K562 (cell line): Measurements from ENCODE around the gene RHAG. TPM values are rescaled to one million over a fixed set of nuclear protein-coding genes. Genes with fewer than 3 reads are reported as not detected.

Experiments used
- ARID4B ChIP-seq: sonication (generic); formaldehyde crosslinking; IDR thresholded peaks from 2 replicates; pipeline ENCODE4 v1.8.0; 2022; ENCODE audit warnings: mild to moderate bottlenecking, missing genetic modification reagents
- CREB3 ChIP-seq: fragments of 450-650 bp; conservative IDR thresholded peaks from 2 replicates; pipeline ENCODE4 v1.6.1; 2016; ENCODE audit warnings: missing genetic modification characterization, low read depth, mild to moderate bottlenecking, missing compliant biosample characterization, moderate library complexity
- CREBBP ChIP-seq: IDR thresholded peaks from one replicate; pipeline ENCODE4 v1.6.1; 2012; ENCODE audit warnings: low read depth, mild to moderate bottlenecking, control low read depth, inconsistent platforms, low read length
- HMG20A ChIP-seq: fragments of 450-650 bp; formaldehyde crosslinking; conservative IDR thresholded peaks from 2 replicates; pipeline ENCODE4 v1.4.0; 2020; ENCODE audit warnings: mild to moderate bottlenecking, mixed read lengths
- MAFK ChIP-seq: IDR thresholded peaks from 2 replicates; pipeline ENCODE4 v1.6.1; 2011; ENCODE audit warnings: low read length, improper control_type of control experiment
- NCOA1 ChIP-seq: fragments of 450-650 bp; IDR thresholded peaks from 2 replicates; pipeline ENCODE4 v1.6.1; 2016; ENCODE audit warnings: low read depth
- NFATC3 ChIP-seq: fragments of 450-650 bp; IDR thresholded peaks from 2 replicates; pipeline ENCODE4 v1.6.1; 2017; ENCODE audit warnings: mild to moderate bottlenecking
- NKRF ChIP-seq: fragments of 450-650 bp; IDR thresholded peaks from 2 replicates; pipeline ENCODE4 v1.6.1; 2016; ENCODE audit warnings: borderline replicate concordance
- RB1 ChIP-seq: fragments of 450-650 bp; IDR thresholded peaks from 2 replicates; pipeline ENCODE4 v1.6.1; 2017; ENCODE audit warnings: low read depth, mild to moderate bottlenecking
- SOX6 ChIP-seq: fragments of 450-650 bp; IDR thresholded peaks from 2 replicates; pipeline ENCODE4 v1.6.1; 2014; ENCODE audit warnings: mild to moderate bottlenecking
- U2AF1 ChIP-seq: fragments of 200-400 bp; formaldehyde crosslinking; optimal IDR thresholded peaks from 2 replicates; pipeline ENCODE3; 2017; ENCODE audit warnings: mild to moderate bottlenecking, low read depth, low read length, moderate library complexity
- ZFP91 ChIP-seq: sonication (generic); formaldehyde crosslinking; IDR thresholded peaks from 2 replicates; pipeline ENCODE4 v1.8.0; 2022; ENCODE audit warnings: mild to moderate bottlenecking, missing genetic modification reagents
- ZNF175 ChIP-seq: fragments of 200-800 bp; sonication (Bioruptor generic); IDR thresholded peaks from 2 replicates; pipeline ENCODE4 v1.6.1; 2016; ENCODE audit warnings: low read depth, mild to moderate bottlenecking, missing genetic modification characterization, missing compliant biosample characterization
- ZNF384 ChIP-seq: IDR thresholded peaks from 2 replicates; pipeline ENCODE4 v1.6.1; 2012; ENCODE audit warnings: low read depth, low read length, improper control_type of control experiment
- polyA plus RNA-seq, 8 experiments: library from polyadenylated mRNA; depleted of rRNA in 4 of 8; stranded (reverse) in 5 of 8; unstranded in 3 of 8; fragments of >200 nt; fragmentation: Nextera tagmentation in 2 of 8; fragmentation: Illumina TruSeq in 1 of 8; extraction: Ambion mirVana in 2 of 8; extraction: Trizol in 1 of 8; gene quantifications; 2 replicates each; pipeline versions ENCODE4 v1.2.1 to v1.2.3, GENCODE V29; 2011 to 2014; ENCODE audit warnings: inconsistent platforms in 1 of 8, missing spikeins in 1 of 8
- total RNA-seq, 7 experiments: library from RNA; depleted of rRNA in 6 of 7; stranded (reverse); fragments of >200 nt in 6 of 7; fragmentation: Illumina TruSeq in 2 of 7; extraction: Trizol in 2 of 7; gene quantifications; 2 replicates each; pipeline versions ENCODE4 v1.2.1 to v1.2.3, GENCODE V29; 2011 to 2021; ENCODE audit warnings: low replicate concordance in 1 of 7
- TF ChIP-seq, protein P1 (sequence below): fragments of 250-450 bp; sonication (Bioruptor Pico); IDR thresholded peaks from 2 replicates; pipeline ENCODE4 v1.5.1; 2021; ENCODE audit warnings: mild to moderate bottlenecking

RHAG gene
- total and polyA plus RNA-seq, 9 of the 15 experiments (the other 6 are each of a cell fraction or from before 2014, with no cell fraction given): 290 to 1,202 (median 505) TPM

DNA sequence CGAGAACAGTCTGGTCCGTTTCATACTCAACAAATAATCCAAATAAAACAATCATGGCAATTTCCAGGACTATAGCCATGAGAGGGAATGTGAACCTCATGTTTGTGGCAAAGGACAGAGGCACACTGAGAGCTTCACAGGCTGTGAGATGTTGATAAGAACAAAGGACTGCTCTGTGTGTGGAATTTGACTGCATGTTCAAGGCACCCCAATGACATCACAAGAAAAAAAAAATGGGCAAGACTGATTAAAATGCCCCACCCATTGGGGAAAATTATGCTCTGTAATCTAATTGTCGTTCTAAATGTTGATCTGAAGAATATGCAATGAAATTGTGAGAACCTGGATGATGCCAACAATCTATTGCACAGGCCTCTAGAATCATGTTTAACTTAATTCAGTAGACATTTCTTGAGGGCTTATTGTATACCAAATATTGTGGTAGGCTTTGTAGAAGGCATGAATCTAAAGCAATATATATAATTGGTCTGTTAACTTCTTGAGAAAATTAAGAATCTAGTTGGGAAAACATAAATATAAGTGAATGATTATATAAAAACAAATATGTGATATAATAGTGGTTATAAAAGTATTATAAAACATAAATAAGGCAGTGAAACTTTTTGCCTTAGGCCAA lies at the start of gene RHAG (continued):
- TF ChIP-seq NKRF: no peak
- TF ChIP-seq ZFP91 (CRISPR knock-in tag): no peak
- no peak for TF ChIP-seq MAFK
- no peak for TF ChIP-seq NFATC3
- TF ChIP-seq ARID4B (CRISPR knock-in tag): no peak
- no peak for TF ChIP-seq U2AF1
- 0 out of 2 replicates have a peak, but pooled peaks have one; percentile 39 for TF ChIP-seq CREB3 (tag)
- peak; percentile 87 for TF ChIP-seq SOX6
- no peak for TF ChIP-seq CREBBP
- peak; percentile 58; the same call in 1 of the 2 replicates for TF ChIP-seq NCOA1
- TF ChIP-seq ZNF384: peak; percentile 99
- TF ChIP-seq, protein P1, sequence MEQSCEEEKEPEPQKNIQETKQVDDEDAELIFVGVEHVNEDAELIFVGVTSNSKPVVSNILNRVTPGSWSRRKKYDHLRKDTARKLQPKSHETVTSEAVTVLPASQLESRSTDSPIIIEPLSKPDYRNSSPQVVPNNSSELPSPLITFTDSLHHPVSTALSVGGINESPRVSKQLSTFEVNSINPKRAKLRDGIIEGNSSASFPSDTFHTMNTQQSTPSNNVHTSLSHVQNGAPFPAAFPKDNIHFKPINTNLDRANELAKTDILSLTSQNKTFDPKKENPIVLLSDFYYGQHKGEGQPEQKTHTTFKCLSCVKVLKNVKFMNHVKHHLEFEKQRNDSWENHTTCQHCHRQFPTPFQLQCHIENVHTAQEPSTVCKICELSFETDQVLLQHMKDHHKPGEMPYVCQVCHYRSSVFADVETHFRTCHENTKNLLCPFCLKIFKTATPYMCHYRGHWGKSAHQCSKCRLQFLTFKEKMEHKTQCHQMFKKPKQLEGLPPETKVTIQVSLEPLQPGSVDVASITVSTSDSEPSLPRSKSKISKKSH (CRISPR knock-in tag): no peak
- TF ChIP-seq ZNF175: no peak; the same call in 1 of the 2 replicates
- TF ChIP-seq HMG20A: no peak
- TF ChIP-seq RB1: no peak
